Thoracic aorta (tissue), 2 donors: Measurements from ENCODE around the gene MSH3. TPM values are rescaled to one million over a fixed set of nuclear protein-coding genes. Genes with fewer than 3 reads are reported as not detected.

Experiments
- ATAC-seq: fragments of 150-250 bp; one replicate; pipeline ENCODE4 v1.8.0; 2017; ENCODE audit warnings: low read depth; ENCODE audit not compliant: insufficient number of reproducible peaks, low FRiP score
- DNase-seq: peaks from one replicate; pipeline ENCODE4 v3.0.0-alpha.2; 2020; ENCODE audit warnings: low spot score
- H3K27ac ChIP-seq, 2 donors: fragments of 200-600 bp; sonication (generic); 1 replicate in 1 of 2; 2 replicates in 1 of 2; pipeline ENCODE4 v1.5.1; 2016; ENCODE audit warnings: mild to moderate bottlenecking in 2 of 2, moderate library complexity in 2 of 2
- H3K27me3 ChIP-seq: fragments of 200-600 bp; sonication (generic); replicated peaks from 2 replicates; pipeline ENCODE4 v1.6.0; 2016; ENCODE audit warnings: mild to moderate bottlenecking; ENCODE audit not compliant: insufficient read depth
- H3K36me3 ChIP-seq: fragments of 200-600 bp; sonication (generic); one replicate; pipeline ENCODE4 v1.5.1; 2016
- H3K4me1 ChIP-seq, 2 donors: fragments of 200-600 bp; sonication (generic); 1 replicate in 1 of 2; 2 replicates in 1 of 2; pipeline versions ENCODE4 v1.5.1 to v1.6.0; 2016; ENCODE audit warnings: low read depth in 2 of 2, mild to moderate bottlenecking in 1 of 2; ENCODE audit not compliant: control insufficient read depth in 1 of 2
- H3K4me3 ChIP-seq: fragments of 200-600 bp; sonication (generic); 2 replicates; pipeline ENCODE4 v1.5.1; 2016; ENCODE audit warnings: mild to moderate bottlenecking
- H3K9me3 ChIP-seq: fragments of 200-600 bp; sonication (generic); 2 replicates; pipeline ENCODE4 v1.5.1; 2016
- CTCF ChIP-seq: fragments of 200-600 bp; sonication (generic); IDR thresholded peaks from one replicate; pipeline ENCODE4 v1.5.1; 2019; ENCODE audit warnings: antibody characterized with exemption
- total RNA-seq, 2 donors: library from RNA; depleted of rRNA; stranded (reverse); fragments of >200 nt; gene quantifications; one replicate each; pipeline versions ENCODE4 v1.1.0 to v1.2.3, GENCODE V29; 2016

The MSH3 gene
- total RNA-seq, 2 donors from 2014 or later: 12.3 to 12.9 TPM

- no peak for DNase-seq
- no peak overlapping the region for H3K27ac ChIP-seq
- H3K4me3 ChIP-seq: no peak overlapping the region
- ATAC-seq: no peak
- H3K36me3 ChIP-seq: peaks cover 2% of the 10 kb centered on the region
- no peaks in the 10 kb centered on the region for H3K4me1 ChIP-seq
- TF ChIP-seq CTCF: peak; percentile 22
- H3K9me3 ChIP-seq: no peaks in the 10 kb centered on the region
- H3K27me3 ChIP-seq: no peaks in the 10 kb centered on the region
These were observed 32.3 kb downstream of the MSH3 start for GRCh38 chr5:80686757-80687156.

- ATAC-seq: no peak
- Histone ChIP-seq H3K36me3 (no peaks in the 10 kb centered on the region), H3K27me3 (no peaks in the 10 kb centered on the region), H3K4me1 (no peaks in the 10 kb centered on the region), H3K27ac (no peak overlapping the region), H3K4me3 (no peak overlapping the region), H3K9me3 (no peaks in the 10 kb centered on the region)
- no peak for DNase-seq
- no peak for TF ChIP-seq CTCF
These were observed 34.4 kb downstream of the MSH3 start for GRCh38 chr5:80688648-80689420.

- no peak for ATAC-seq
- Histone ChIP-seq H3K27ac (no peak overlapping the region), H3K9me3 (no peaks in the 10 kb centered on the region), H3K36me3 (no peaks in the 10 kb centered on the region), H3K4me1 (no peaks in the 10 kb centered on the region), H3K27me3 (no peaks in the 10 kb centered on the region), H3K4me3 (no peak overlapping the region)
- TF ChIP-seq CTCF: no peak
- no peak for DNase-seq
These were observed 35.2 kb downstream of the MSH3 start for GRCh38 chr5:80689627-80690026.

- no peaks in the 10 kb centered on the region for H3K9me3 ChIP-seq
- no peak for DNase-seq
- no peaks in the 10 kb centered on the region for H3K27me3 ChIP-seq
- no peak overlapping the region for H3K27ac ChIP-seq
- no peak for TF ChIP-seq CTCF
- no peaks in the 10 kb centered on the region for H3K4me1 ChIP-seq
- no peak for ATAC-seq
- H3K4me3 ChIP-seq: no peak overlapping the region
- peaks cover 7% of the 10 kb centered on the region for H3K36me3 ChIP-seq
These were observed 41.2 kb downstream of the MSH3 start for GRCh38 chr5:80695666-80696065.

- peaks cover 7% of the 10 kb centered on the region for H3K36me3 ChIP-seq
- no peaks in the 10 kb centered on the region for H3K9me3 ChIP-seq
- H3K27me3 ChIP-seq: no peaks in the 10 kb centered on the region
- TF ChIP-seq CTCF: no peak
- no peak overlapping the region for H3K4me3 ChIP-seq
- no peak for DNase-seq
- ATAC-seq: no peak
- H3K4me1 ChIP-seq: no peaks in the 10 kb centered on the region
- no peak overlapping the region for H3K27ac ChIP-seq
These were observed 42.0 kb downstream of the MSH3 start for GRCh38 chr5:80696450-80696849.
